ENCODE results near the gene LGALS3BP. TPM values are rescaled to one million over a fixed set of nuclear protein-coding genes. Genes with fewer than 3 reads are reported as not detected.

LGALS3BP gene
- total and polyA plus RNA-seq, 2 of the 13 experiments (the other 11 are each of a cell fraction or from before 2014, with no cell fraction given) = 137 to 332 TPM

DNA sequence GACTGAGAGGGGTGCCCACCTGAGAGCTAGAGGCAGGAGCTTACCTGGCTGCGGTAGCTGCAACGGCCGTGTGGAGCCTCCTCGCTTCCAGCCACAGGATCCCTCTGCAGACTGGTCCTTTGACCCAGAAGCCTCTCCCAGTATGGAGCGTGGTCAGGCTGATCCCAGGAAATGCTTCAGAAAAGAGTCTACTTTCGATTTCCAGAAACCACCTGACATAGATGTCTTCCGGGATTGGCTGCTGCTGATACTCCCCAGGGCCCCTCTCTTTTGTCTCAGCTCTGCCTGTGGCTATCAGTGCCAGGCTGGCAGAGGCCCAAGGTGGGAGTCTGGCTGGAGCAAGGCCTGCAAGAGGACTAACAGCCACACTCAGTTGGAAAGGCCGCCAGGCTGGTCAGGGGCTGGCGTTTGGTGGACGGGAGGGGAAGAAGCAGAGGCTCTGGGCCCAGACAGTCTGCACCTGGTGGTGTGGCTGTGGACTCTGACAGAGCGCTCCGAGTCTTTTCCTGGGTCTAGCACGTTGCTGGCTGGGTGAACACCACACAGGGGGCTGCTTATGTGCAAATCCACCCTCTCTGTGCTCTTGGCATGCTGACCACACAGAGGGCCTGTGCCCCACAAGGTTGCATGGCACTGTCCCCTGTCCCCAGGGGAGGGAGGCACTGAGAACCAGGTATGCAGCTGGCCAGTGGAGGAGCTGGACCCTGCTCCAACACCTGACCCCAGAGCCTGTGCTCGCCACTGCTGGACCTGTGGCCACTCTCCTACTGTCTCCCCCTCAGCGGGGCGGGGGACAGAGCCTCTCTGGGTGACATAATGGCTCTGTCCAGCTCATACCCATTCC, at the start of gene LGALS3BP (continued):
- TF ChIP-seq, protein P1, sequence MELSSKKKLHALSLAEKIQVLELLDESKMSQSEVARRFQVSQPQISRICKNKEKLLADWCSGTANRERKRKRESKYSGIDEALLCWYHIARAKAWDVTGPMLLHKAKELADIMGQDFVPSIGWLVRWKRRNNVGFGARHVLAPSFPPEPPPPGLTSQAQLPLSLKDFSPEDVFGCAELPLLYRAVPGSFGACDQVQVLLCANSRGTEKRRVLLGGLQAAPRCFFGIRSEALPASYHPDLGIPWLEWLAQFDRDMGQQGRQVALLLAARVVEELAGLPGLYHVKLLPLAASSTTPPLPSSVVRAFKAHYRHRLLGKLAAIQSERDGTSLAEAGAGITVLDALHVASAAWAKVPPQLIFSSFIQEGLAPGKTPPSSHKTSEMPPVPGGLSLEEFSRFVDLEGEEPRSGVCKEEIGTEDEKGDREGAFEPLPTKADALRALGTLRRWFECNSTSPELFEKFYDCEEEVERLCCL (CRISPR knock-in tag; IDR thresholded peaks at IDR 0.05; ENCODE audit: borderline replicate concordance) = no peak
- TF ChIP-seq NCOA2 (CRISPR knock-in tag; IDR thresholded peaks at IDR 0.05) (peak; percentile 33; the same call in 1 of the 2 replicates), ZNF337 (CRISPR knock-in tag; IDR thresholded peaks at IDR 0.05; ENCODE audit: borderline replicate concordance, low read depth) (no peak), MATR3 (CRISPR knock-in tag; IDR thresholded peaks at IDR 0.05) (no peak; the same call in 1 of the 2 replicates), ZNF839 (CRISPR knock-in tag; IDR thresholded peaks at IDR 0.05; ENCODE audit: borderline replicate concordance) (no peak), HNRNPUL1 (IDR thresholded peaks at IDR 0.05; ENCODE audit: low read depth, low read length) (no peak), JUNB (CRISPR knock-in tag; IDR thresholded peaks at IDR 0.05; ENCODE audit: borderline replicate concordance) (no peak), CBX5 (CRISPR knock-in tag; IDR thresholded peaks at IDR 0.05; ENCODE audit: borderline replicate concordance) (peak; percentile 69; the same call in 1 of the 2 replicates), ZNF124 (CRISPR knock-in tag; IDR thresholded peaks at IDR 0.05) (peak; percentile 33; the same call in 1 of the 2 replicates), ZNF790 (CRISPR knock-in tag; IDR thresholded peaks at IDR 0.05; ENCODE audit: borderline replicate concordance) (peak; percentile 52; the same call in 1 of the 2 replicates), MIER2 (CRISPR knock-in tag; IDR thresholded peaks at IDR 0.05) (peak; percentile 44; the same call in 1 of the 2 replicates), HOXA3 (CRISPR knock-in tag; IDR thresholded peaks at IDR 0.05) (peak; percentile 36; the same call in 1 of the 2 replicates), ATF7-NPFF (CRISPR knock-in tag; IDR thresholded peaks at IDR 0.05; ENCODE audit: low read depth) (peak; percentile 86), CEBPG (CRISPR knock-in tag; IDR thresholded peaks at IDR 0.05) (peak; percentile 26; the same call in 1 of the 2 replicates)
- TF ChIP-seq, protein P2, sequence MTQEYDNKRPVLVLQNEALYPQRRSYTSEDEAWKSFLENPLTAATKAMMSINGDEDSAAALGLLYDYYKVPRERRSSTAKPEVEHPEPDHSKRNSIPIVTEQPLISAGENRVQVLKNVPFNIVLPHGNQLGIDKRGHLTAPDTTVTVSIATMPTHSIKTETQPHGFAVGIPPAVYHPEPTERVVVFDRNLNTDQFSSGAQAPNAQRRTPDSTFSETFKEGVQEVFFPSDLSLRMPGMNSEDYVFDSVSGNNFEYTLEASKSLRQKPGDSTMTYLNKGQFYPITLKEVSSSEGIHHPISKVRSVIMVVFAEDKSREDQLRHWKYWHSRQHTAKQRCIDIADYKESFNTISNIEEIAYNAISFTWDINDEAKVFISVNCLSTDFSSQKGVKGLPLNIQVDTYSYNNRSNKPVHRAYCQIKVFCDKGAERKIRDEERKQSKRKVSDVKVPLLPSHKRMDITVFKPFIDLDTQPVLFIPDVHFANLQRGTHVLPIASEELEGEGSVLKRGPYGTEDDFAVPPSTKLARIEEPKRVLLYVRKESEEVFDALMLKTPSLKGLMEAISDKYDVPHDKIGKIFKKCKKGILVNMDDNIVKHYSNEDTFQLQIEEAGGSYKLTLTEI (CRISPR knock-in tag; conservative IDR thresholded peaks at IDR 0.05) = no peak
- TF ChIP-seq, protein P3, sequence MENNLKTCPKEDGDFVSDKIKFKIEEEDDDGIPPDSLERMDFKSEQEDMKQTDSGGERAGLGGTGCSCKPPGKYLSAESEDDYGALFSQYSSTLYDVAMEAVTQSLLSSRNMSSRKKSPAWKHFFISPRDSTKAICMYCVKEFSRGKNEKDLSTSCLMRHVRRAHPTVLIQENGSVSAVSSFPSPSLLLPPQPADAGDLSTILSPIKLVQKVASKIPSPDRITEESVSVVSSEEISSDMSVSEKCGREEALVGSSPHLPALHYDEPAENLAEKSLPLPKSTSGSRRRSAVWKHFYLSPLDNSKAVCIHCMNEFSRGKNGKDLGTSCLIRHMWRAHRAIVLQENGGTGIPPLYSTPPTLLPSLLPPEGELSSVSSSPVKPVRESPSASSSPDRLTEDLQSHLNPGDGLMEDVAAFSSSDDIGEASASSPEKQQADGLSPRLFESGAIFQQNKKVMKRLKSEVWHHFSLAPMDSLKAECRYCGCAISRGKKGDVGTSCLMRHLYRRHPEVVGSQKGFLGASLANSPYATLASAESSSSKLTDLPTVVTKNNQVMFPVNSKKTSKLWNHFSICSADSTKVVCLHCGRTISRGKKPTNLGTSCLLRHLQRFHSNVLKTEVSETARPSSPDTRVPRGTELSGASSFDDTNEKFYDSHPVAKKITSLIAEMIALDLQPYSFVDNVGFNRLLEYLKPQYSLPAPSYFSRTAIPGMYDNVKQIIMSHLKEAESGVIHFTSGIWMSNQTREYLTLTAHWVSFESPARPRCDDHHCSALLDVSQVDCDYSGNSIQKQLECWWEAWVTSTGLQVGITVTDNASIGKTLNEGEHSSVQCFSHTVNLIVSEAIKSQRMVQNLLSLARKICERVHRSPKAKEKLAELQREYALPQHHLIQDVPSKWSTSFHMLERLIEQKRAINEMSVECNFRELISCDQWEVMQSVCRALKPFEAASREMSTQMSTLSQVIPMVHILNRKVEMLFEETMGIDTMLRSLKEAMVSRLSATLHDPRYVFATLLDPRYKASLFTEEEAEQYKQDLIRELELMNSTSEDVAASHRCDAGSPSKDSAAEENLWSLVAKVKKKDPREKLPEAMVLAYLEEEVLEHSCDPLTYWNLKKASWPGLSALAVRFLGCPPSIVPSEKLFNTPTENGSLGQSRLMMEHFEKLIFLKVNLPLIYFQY (CRISPR knock-in tag; IDR thresholded peaks at IDR 0.05; ENCODE audit: borderline replicate concordance) = peak; percentile 74
- TF ChIP-seq, protein P4, sequence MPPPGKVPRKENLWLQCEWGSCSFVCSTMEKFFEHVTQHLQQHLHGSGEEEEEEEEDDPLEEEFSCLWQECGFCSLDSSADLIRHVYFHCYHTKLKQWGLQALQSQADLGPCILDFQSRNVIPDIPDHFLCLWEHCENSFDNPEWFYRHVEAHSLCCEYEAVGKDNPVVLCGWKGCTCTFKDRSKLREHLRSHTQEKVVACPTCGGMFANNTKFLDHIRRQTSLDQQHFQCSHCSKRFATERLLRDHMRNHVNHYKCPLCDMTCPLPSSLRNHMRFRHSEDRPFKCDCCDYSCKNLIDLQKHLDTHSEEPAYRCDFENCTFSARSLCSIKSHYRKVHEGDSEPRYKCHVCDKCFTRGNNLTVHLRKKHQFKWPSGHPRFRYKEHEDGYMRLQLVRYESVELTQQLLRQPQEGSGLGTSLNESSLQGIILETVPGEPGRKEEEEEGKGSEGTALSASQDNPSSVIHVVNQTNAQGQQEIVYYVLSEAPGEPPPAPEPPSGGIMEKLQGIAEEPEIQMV (CRISPR knock-in tag; IDR thresholded peaks at IDR 0.05; ENCODE audit: low read depth) = no peak; the same call in 1 of the 2 replicates
- TF ChIP-seq, protein P5, sequence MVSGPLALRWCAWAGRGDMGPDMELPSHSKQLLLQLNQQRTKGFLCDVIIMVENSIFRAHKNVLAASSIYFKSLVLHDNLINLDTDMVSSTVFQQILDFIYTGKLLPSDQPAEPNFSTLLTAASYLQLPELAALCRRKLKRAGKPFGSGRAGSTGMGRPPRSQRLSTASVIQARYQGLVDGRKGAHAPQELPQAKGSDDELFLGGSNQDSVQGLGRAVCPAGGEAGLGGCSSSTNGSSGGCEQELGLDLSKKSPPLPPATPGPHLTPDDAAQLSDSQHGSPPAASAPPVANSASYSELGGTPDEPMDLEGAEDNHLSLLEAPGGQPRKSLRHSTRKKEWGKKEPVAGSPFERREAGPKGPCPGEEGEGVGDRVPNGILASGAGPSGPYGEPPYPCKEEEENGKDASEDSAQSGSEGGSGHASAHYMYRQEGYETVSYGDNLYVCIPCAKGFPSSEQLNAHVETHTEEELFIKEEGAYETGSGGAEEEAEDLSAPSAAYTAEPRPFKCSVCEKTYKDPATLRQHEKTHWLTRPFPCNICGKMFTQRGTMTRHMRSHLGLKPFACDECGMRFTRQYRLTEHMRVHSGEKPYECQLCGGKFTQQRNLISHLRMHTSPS (CRISPR knock-in tag; IDR thresholded peaks at IDR 0.05; ENCODE audit: low read depth) = peak; percentile 93

All from HepG2 (cell line).